HepG2 (cell line): ENCODE data around the gene PGS1. TPM values are rescaled to one million over a fixed set of nuclear protein-coding genes. Genes with fewer than 3 reads are reported as not detected.
A peak's percentile ranks its signal among the peaks of the same experiment; 100 is the strongest.

Source experiments
- FOXA3 ChIP-seq: IDR thresholded peaks from 2 replicates; pipeline ENCODE4 v1.6.1; 2016; ENCODE audit warnings: missing genetic modification reagents, missing compliant biosample characterization
- HDAC2 ChIP-seq: sonication (generic); formaldehyde crosslinking; IDR thresholded peaks from 2 replicates; pipeline ENCODE4 v1.4.0; 2020; ENCODE audit warnings: missing genetic modification reagents
- HNRNPL ChIP-seq: fragments of 200-400 bp; formaldehyde crosslinking; IDR thresholded peaks from 2 replicates; pipeline ENCODE4 v1.6.1; 2017; ENCODE audit warnings: mild to moderate bottlenecking, low read depth, low read length
- JUND ChIP-seq: sonication (generic); formaldehyde crosslinking; IDR thresholded peaks from 2 replicates; pipeline ENCODE4 v1.8.0; 2022; ENCODE audit warnings: mild to moderate bottlenecking, missing genetic modification reagents
- KAT7 ChIP-seq: IDR thresholded peaks from 2 replicates; pipeline ENCODE4 v1.6.1; 2018; ENCODE audit warnings: borderline replicate concordance, missing compliant biosample characterization
- MEIS1 ChIP-seq: sonication (generic); formaldehyde crosslinking; IDR thresholded peaks from 2 replicates; pipeline ENCODE4 v1.9.0; 2021; ENCODE audit warnings: mild to moderate bottlenecking, missing genetic modification reagents, moderate library complexity, borderline replicate concordance
- RCOR2 ChIP-seq: IDR thresholded peaks from 2 replicates; pipeline ENCODE4 v1.6.1; 2016; ENCODE audit warnings: missing biosample characterization, missing genetic modification reagents
- SP140L ChIP-seq: sonication (generic); formaldehyde crosslinking; IDR thresholded peaks from 2 replicates; pipeline ENCODE4 v1.4.0; 2020; ENCODE audit warnings: missing genetic modification reagents, borderline replicate concordance
- SP4 ChIP-seq: sonication (generic); formaldehyde crosslinking; IDR thresholded peaks from 2 replicates; pipeline ENCODE4 v1.8.1; 2023; ENCODE audit warnings: mild to moderate bottlenecking, missing genetic modification reagents
- ZFP36L1 ChIP-seq: sonication (generic); formaldehyde crosslinking; IDR thresholded peaks from 2 replicates; pipeline ENCODE4 v1.8.0; 2022; ENCODE audit warnings: mild to moderate bottlenecking, missing genetic modification reagents, moderate library complexity
- ZFP36L2 ChIP-seq: sonication (generic); formaldehyde crosslinking; IDR thresholded peaks from 2 replicates; pipeline ENCODE4 v1.4.0; 2020; ENCODE audit warnings: missing genetic modification reagents
- ZNF160 ChIP-seq: sonication (generic); formaldehyde crosslinking; IDR thresholded peaks from 2 replicates; pipeline ENCODE4 v1.8.0; 2022; ENCODE audit warnings: mild to moderate bottlenecking, inconsistent platforms, missing genetic modification reagents
- polyA plus RNA-seq, 8 experiments: library from polyadenylated mRNA; depleted of rRNA in 3 of 8; stranded (reverse) in 7 of 8; unstranded in 1 of 8; fragments of >200 nt; fragmentation: Illumina TruSeq in 4 of 8; extraction: Trizol in 4 of 8; gene quantifications; 2 replicates each; pipeline versions ENCODE4 v1.2.1 to v1.2.3, GENCODE V29; 2011 to 2016; ENCODE audit warnings: low read depth in 4 of 8, missing spikeins in 1 of 8, mixed read lengths in 1 of 8; ENCODE audit not compliant: insufficient read depth in 1 of 8
- total RNA-seq, 5 experiments: library from RNA; depleted of rRNA; stranded (reverse); fragments of >200 nt; fragmentation: Illumina TruSeq; extraction: Trizol; gene quantifications; 2 replicates each; pipeline ENCODE4 v1.2.3, GENCODE V29; 2016; ENCODE audit warnings: low read depth in 1 of 5
- TF ChIP-seq, protein P1 (sequence below): sonication (generic); formaldehyde crosslinking; IDR thresholded peaks from 2 replicates; pipeline ENCODE4 v1.4.0; 2020; ENCODE audit warnings: missing genetic modification reagents
- TF ChIP-seq, protein P2 (sequence below): sonication (generic); formaldehyde crosslinking; IDR thresholded peaks from 2 replicates; pipeline ENCODE4 v1.4.0; 2020; ENCODE audit warnings: missing genetic modification reagents, mild to moderate bottlenecking, borderline replicate concordance
- TF ChIP-seq, protein P3 (sequence below): sonication (generic); formaldehyde crosslinking; IDR thresholded peaks from 2 replicates; pipeline ENCODE4 v1.4.0; 2020; ENCODE audit warnings: missing genetic modification reagents
- TF ChIP-seq, protein P4 (sequence below): sonication (generic); formaldehyde crosslinking; IDR thresholded peaks from 2 replicates; pipeline ENCODE4 v1.8.1; 2023; ENCODE audit warnings: mild to moderate bottlenecking, inconsistent platforms, moderate library complexity, missing genetic modification reagents, borderline replicate concordance
- TF ChIP-seq, protein P5 (sequence below), 2 experiments: fragments of 450-650 bp in 1 of 2; sonication (generic) in 1 of 2; formaldehyde crosslinking; IDR thresholded peaks; 2 replicates each; pipeline versions ENCODE4 v1.5.0 to v1.8.0; 2020 to 2022; ENCODE audit warnings: mild to moderate bottlenecking in 1 of 2, missing genetic modification reagents in 1 of 2

Gene PGS1
- total and polyA plus RNA-seq, 2 of the 13 experiments (the other 11 are each of a cell fraction or from before 2014, with no cell fraction given) = 25.9 to 31.5 TPM

DNA sequence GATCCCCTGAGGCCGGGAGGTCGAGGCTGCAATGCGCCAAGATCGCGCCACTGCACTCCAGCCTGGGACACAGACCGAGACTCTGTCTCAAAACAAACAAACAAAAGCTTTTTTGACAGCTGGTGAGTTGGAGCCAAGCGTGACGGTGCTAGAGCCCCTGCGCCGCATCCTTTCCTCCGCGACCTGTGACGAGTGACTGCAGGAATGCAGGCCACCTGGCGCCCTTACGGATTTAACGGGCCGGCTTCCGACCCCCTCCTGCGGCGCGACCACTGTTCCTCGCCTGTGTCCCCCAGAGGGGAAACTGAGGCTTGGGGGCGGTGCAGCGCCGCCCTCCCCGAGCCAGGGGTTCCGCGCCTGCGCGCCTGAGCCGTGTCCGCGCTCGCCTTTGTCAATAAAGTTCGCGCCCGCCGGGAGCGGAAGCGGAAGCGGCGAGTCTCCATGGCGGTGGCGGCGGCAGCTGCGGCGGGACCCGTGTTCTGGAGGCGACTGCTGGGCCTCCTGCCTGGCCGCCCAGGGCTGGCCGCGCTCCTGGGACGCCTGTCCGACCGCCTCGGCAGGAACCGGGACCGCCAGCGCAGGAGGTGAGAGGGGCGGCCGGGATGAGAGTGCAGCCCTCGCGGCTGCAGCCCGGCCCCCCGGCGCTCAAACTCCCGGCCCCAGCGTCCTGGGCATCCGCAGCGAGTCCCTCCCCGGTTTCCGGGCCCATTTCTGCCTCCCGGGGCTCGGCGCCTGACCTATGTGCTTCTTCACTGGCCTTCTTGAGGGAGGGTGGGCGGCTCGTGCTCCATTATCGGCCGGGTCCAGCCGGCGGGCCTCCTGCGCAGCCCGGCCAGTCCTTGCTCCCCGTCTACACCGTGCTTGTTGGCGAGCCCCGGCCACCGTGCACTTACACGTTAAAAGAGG lies at the start of gene PGS1 (continued):
- TF ChIP-seq, protein P1, sequence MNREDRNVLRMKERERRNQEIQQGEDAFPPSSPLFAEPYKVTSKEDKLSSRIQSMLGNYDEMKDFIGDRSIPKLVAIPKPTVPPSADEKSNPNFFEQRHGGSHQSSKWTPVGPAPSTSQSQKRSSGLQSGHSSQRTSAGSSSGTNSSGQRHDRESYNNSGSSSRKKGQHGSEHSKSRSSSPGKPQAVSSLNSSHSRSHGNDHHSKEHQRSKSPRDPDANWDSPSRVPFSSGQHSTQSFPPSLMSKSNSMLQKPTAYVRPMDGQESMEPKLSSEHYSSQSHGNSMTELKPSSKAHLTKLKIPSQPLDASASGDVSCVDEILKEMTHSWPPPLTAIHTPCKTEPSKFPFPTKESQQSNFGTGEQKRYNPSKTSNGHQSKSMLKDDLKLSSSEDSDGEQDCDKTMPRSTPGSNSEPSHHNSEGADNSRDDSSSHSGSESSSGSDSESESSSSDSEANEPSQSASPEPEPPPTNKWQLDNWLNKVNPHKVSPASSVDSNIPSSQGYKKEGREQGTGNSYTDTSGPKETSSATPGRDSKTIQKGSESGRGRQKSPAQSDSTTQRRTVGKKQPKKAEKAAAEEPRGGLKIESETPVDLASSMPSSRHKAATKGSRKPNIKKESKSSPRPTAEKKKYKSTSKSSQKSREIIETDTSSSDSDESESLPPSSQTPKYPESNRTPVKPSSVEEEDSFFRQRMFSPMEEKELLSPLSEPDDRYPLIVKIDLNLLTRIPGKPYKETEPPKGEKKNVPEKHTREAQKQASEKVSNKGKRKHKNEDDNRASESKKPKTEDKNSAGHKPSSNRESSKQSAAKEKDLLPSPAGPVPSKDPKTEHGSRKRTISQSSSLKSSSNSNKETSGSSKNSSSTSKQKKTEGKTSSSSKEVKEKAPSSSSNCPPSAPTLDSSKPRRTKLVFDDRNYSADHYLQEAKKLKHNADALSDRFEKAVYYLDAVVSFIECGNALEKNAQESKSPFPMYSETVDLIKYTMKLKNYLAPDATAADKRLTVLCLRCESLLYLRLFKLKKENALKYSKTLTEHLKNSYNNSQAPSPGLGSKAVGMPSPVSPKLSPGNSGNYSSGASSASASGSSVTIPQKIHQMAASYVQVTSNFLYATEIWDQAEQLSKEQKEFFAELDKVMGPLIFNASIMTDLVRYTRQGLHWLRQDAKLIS = no peak
- no peak; the same call in 1 of the 2 replicates for TF ChIP-seq SP140L (CRISPR knock-in tag)
- 0 out of 2 replicates have a peak, but pooled peaks have one; percentile 48 for TF ChIP-seq ZFP36L2 (CRISPR knock-in tag)
- TF ChIP-seq, protein P2, sequence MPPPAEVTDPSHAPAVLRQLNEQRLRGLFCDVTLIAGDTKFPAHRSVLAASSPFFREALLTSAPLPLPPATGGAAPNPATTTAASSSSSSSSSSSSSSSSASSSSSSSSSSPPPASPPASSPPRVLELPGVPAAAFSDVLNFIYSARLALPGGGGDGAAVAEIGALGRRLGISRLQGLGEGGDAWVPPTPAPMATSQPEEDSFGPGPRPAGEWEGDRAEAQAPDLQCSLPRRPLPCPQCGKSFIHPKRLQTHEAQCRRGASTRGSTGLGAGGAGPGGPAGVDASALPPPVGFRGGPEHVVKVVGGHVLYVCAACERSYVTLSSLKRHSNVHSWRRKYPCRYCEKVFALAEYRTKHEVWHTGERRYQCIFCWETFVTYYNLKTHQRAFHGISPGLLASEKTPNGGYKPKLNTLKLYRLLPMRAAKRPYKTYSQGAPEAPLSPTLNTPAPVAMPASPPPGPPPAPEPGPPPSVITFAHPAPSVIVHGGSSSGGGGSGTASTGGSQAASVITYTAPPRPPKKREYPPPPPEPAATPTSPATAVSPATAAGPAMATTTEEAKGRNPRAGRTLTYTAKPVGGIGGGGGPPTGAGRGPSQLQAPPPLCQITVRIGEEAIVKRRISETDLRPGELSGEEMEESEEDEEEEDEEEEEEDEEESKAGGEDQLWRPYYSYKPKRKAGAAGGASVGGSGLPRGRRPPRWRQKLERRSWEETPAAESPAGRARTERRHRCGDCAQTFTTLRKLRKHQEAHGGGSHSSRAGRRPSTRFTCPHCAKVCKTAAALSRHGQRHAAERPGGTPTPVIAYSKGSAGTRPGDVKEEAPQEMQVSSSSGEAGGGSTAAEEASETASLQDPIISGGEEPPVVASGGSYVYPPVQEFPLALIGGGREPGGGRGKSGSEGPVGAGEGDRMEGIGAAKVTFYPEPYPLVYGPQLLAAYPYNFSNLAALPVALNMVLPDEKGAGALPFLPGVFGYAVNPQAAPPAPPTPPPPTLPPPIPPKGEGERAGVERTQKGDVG (CRISPR knock-in tag) = peak; percentile 93; the same call in 1 of the 2 replicates
- TF ChIP-seq SP4 (CRISPR knock-in tag) = 0 out of 2 replicates have a peak, but pooled peaks have one; percentile 71
- peak; percentile 98 for TF ChIP-seq KAT7 (CRISPR knock-in tag)
- TF ChIP-seq HNRNPL = no peak
- TF ChIP-seq ZNF160 (CRISPR knock-in tag) = no peak
- no peak for TF ChIP-seq RCOR2
- TF ChIP-seq JUND (CRISPR knock-in tag) = peak; percentile 48; the same call in 1 of the 2 replicates
- TF ChIP-seq ZFP36L1 = peak; percentile 85; the same call in 1 of the 2 replicates
- TF ChIP-seq HDAC2 = peak; percentile 87
- TF ChIP-seq, protein P3, sequence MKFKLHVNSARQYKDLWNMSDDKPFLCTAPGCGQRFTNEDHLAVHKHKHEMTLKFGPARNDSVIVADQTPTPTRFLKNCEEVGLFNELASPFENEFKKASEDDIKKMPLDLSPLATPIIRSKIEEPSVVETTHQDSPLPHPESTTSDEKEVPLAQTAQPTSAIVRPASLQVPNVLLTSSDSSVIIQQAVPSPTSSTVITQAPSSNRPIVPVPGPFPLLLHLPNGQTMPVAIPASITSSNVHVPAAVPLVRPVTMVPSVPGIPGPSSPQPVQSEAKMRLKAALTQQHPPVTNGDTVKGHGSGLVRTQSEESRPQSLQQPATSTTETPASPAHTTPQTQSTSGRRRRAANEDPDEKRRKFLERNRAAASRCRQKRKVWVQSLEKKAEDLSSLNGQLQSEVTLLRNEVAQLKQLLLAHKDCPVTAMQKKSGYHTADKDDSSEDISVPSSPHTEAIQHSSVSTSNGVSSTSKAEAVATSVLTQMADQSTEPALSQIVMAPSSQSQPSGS = peak; percentile 79; the same call in 1 of the 2 replicates
- TF ChIP-seq, protein P4, sequence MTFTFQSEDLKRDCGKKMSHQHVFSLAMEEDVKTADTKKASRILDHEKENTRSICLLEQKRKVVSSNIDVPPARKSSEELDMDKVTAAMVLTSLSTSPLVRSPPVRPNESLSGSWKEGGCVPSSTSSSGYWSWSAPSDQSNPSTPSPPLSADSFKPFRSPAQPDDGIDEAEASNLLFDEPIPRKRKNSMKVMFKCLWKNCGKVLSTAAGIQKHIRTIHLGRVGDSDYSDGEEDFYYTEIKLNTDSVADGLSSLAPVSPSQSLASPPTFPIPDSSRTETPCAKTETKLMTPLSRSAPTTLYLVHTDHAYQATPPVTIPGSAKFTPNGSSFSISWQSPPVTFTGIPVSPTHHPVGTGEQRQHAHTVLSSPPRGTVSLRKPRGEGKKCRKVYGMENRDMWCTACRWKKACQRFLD = peak; percentile 49; the same call in 1 of the 2 replicates
- TF ChIP-seq, protein P5, sequence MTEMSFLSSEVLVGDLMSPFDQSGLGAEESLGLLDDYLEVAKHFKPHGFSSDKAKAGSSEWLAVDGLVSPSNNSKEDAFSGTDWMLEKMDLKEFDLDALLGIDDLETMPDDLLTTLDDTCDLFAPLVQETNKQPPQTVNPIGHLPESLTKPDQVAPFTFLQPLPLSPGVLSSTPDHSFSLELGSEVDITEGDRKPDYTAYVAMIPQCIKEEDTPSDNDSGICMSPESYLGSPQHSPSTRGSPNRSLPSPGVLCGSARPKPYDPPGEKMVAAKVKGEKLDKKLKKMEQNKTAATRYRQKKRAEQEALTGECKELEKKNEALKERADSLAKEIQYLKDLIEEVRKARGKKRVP (CRISPR knock-in tag; IDR thresholded peaks at IDR 0.05) = peak in 1 of 2 experiments; percentile 71; a peak in 2 of 4 replicates
- TF ChIP-seq FOXA3 = peak; percentile 67
- TF ChIP-seq MEIS1 (CRISPR knock-in tag) = no peak
